Mammary epithelial cell (primary cell): ENCODE data around the gene STOM.

Source experiments
- CTCF ChIP-seq, 2 donors: IDR thresholded peaks in 1 of 2; conservative IDR thresholded peaks in 1 of 2; 2 replicates each; pipeline ENCODE4 v1.5.1; 2011 to 2012; ENCODE audit warnings: inconsistent platforms in 2 of 2, low read length in 2 of 2, mild to moderate bottlenecking in 2 of 2, control low read depth in 1 of 2, low read depth in 1 of 2; ENCODE audit not compliant: insufficient read depth in 1 of 2; ENCODE audit errors: extremely low read depth in 1 of 2
- EZH2 ChIP-seq: IDR thresholded peaks from 2 replicates; pipeline ENCODE4 v1.6.1; 2012; ENCODE audit warnings: low read length, inconsistent platforms, borderline replicate concordance

- TF ChIP-seq EZH2 (no peak), CTCF (conservative IDR thresholded peaks at IDR 0.05 in 1 of 2, IDR thresholded peaks at IDR 0.05 in 1 of 2; ENCODE audit: extremely low read depth in 1 of 2, insufficient read depth in 1 of 2, low read depth in 1 of 2, low read length in 2 of 2) (peak; percentile 12 to 51)
Measured at GRCh38 chr9:121376214-121376830, 6.3 kb upstream of the STOM start.
